Neural progenitor cell (in vitro differentiated cells): ENCODE data around the gene ME2.

Source experiments
- CTCF ChIP-seq: fragments of 200-600 bp; sonication (generic); IDR thresholded peaks from 2 replicates; pipeline ENCODE4 v1.5.1; 2017; ENCODE audit warnings: antibody characterized with exemption, mild to moderate bottlenecking
- EZH2phosphoT487 ChIP-seq: fragments of 200-600 bp; sonication (generic); IDR thresholded peaks from 2 replicates; pipeline ENCODE4 v1.6.1; 2017; ENCODE audit warnings: antibody characterized with exemption

- TF ChIP-seq CTCF (no peak), EZH2phosphoT487 (no peak)
These were observed 69.0 kb downstream of the ME2 start for GRCh38 chr18:50947899-50948298.
